Left ventricle myocardium inferior (tissue), 1 donor: Measurements from ENCODE around the gene GRAP2. TPM values are rescaled to one million over a fixed set of nuclear protein-coding genes. Genes with fewer than 3 reads are reported as not detected.
"Not testable (repeated sequence)": the region's sequence is repeated elsewhere in the genome, so short reads cannot be mapped to it uniquely, and the experiment has no call there.

ENCODE experiments used
- DNase-seq: peaks from one replicate; pipeline ENCODE4 v3.0.0-alpha.2; 2020
- H3K27ac ChIP-seq: fragments of 200-600 bp; replicated peaks from 2 replicates; pipeline ENCODE4 v1.8.0; 2021
- H3K27me3 ChIP-seq: fragments of 200-600 bp; 2 replicates; pipeline ENCODE4 v1.8.0; 2021; ENCODE audit warnings: low read depth
- H3K36me3 ChIP-seq: fragments of 200-600 bp; 2 replicates; pipeline ENCODE4 v1.8.0; 2021
- H3K4me1 ChIP-seq: fragments of 200-600 bp; 2 replicates; pipeline ENCODE4 v1.8.0; 2021
- H3K4me3 ChIP-seq: fragments of 200-600 bp; 2 replicates; pipeline ENCODE4 v1.8.0; 2021; ENCODE audit warnings: mild to moderate bottlenecking, moderate library complexity
- H3K9me3 ChIP-seq: fragments of 200-600 bp; replicated peaks from 2 replicates; pipeline ENCODE4 v1.8.0; 2021
- CTCF ChIP-seq: fragments of 200-600 bp; IDR thresholded peaks from 2 replicates; pipeline ENCODE4 v1.8.0; 2021; ENCODE audit warnings: antibody characterized with exemption, mild to moderate bottlenecking, borderline replicate concordance
- intact Hi-C: fragments of 100-400 bp; cut with micrococcal nuclease; formaldehyde crosslinking; loops from one replicate; pipeline ENCODE4 v1.11.0; 2022
- total RNA-seq: library from RNA; stranded (reverse); fragmentation: NEBNext Ultra II Directional; extraction: Animal tissue kit (Norgen Biotek cat#: 25700); gene quantifications from one replicate; pipeline ENCODE4 v1.2.1, GENCODE V29; 2021
- donor health status: DM: no; HTN: yes; CAD: no; lungs with severe emphysema.

Gene GRAP2
- total RNA-seq, 1 donor from 2014 or later = 1.6 TPM

DNA sequence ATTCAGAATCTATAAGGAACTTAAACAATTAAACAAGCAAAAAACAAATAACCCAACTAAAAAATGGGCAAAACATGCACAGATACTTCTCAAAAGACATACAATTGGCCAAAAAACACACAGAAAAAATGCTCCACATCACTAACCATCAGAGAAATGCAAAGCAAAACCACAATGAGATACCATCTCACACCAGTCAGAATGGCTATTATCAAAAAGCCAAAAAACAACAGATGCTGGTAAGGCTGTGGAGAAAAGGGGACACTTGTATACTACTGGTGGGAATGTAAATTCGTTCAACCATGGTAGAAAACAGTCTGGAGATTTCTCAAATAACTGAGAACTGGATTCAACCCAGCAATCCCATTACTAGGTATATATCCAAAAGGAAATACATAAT is 32.1 kb upstream of the GRAP2 start:
- H3K9me3 ChIP-seq = peaks cover 8% of the 10 kb centered on the region
- H3K4me1 ChIP-seq = no peaks in the 10 kb centered on the region
- H3K4me3 ChIP-seq = no peak overlapping the region
- TF ChIP-seq CTCF = no peak
- no peaks in the 10 kb centered on the region for H3K36me3 ChIP-seq
- H3K27ac ChIP-seq = no peak overlapping the region
- no peak for DNase-seq
- peaks cover 74% of the 10 kb centered on the region for H3K27me3 ChIP-seq
- intact Hi-C loops = no loop called here

- H3K27me3 ChIP-seq = peaks cover 64% of the 10 kb centered on the region
- H3K36me3 ChIP-seq, H3K4me1 ChIP-seq, DNase-seq, intact Hi-C loops, H3K9me3 ChIP-seq, H3K27ac ChIP-seq, H3K4me3 ChIP-seq: not testable (repeated sequence)
These were observed 31.1 kb upstream of the GRAP2 start for GRCh38 chr22:39869797-39870196.

GRCh38 chr22:39871008-39871798 is 29.7 kb upstream of the GRAP2 start:
- intact Hi-C loops = no loop called here
- no peak overlapping the region for H3K4me3 ChIP-seq
- no peak overlapping the region for H3K27ac ChIP-seq
- H3K36me3 ChIP-seq = no peaks in the 10 kb centered on the region
- peaks cover 8% of the 10 kb centered on the region for H3K9me3 ChIP-seq
- H3K27me3 ChIP-seq = peaks cover 58% of the 10 kb centered on the region
- TF ChIP-seq CTCF = no peak
- H3K4me1 ChIP-seq = no peaks in the 10 kb centered on the region
- DNase-seq = no peak

GRCh38 chr22:39872548-39872947 is 28.3 kb upstream of the GRAP2 start:
- H3K36me3 ChIP-seq = no peaks in the 10 kb centered on the region
- no peaks in the 10 kb centered on the region for H3K4me1 ChIP-seq
- DNase-seq = no peak
- peaks cover 8% of the 10 kb centered on the region for H3K9me3 ChIP-seq
- H3K27ac ChIP-seq = no peak overlapping the region
- no peak for TF ChIP-seq CTCF
- H3K27me3 ChIP-seq = peaks cover 57% of the 10 kb centered on the region
- intact Hi-C loops = no loop called here
- H3K4me3 ChIP-seq = no peak overlapping the region

GRCh38 chr22:39873965-39874364 is 26.9 kb upstream of the GRAP2 start:
- H3K4me1 ChIP-seq = no peaks in the 10 kb centered on the region
- H3K27ac ChIP-seq = no peak overlapping the region
- peaks cover 2% of the 10 kb centered on the region for H3K9me3 ChIP-seq
- H3K27me3 ChIP-seq = peaks cover 51% of the 10 kb centered on the region
- no peak for TF ChIP-seq CTCF
- no peak overlapping the region for H3K4me3 ChIP-seq
- intact Hi-C loops = no loop called here
- no peak for DNase-seq
- H3K36me3 ChIP-seq = no peaks in the 10 kb centered on the region

DNA sequence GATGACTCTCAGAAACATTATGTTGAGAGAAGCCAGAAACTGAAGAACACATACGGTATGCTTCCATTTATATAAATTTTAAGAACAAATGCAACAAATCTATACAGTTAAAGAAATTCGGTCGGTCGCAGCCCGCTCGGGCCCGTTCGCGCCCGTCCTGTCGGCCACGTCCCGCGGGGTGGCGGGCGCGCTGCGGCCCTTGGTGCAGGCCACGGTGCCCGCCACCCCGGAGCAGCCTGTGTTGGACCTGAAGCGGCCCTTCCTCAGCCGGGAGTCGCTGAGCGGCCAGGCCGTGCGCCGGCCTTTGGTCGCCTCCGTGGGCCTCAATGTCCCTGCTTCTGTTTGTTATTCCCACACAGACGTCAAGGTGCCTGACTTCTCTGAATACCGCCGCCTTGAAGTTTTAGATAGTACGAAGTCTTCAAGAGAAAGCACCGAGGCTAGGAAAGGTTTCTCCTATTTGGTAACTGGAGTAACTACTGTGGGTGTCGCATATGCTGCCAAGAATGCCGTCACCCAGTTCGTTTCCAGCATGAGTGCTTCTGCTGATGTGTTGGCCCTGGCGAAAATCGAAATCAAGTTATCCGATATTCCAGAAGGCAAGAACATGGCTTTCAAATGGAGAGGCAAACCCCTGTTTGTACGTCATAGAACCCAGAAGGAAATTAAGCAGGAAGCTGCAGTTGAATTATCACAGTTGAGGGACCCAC is 25.6 kb upstream of the GRAP2 start:
- H3K4me1 ChIP-seq, H3K4me3 ChIP-seq, DNase-seq, H3K36me3 ChIP-seq, H3K9me3 ChIP-seq, H3K27ac ChIP-seq, intact Hi-C loops: not testable (repeated sequence)
- peaks cover 41% of the 10 kb centered on the region for H3K27me3 ChIP-seq
